Gastrocnemius medialis (tissue), 4 donors: ENCODE results near the gene PDE6A. TPM values are rescaled to one million over a fixed set of nuclear protein-coding genes. Genes with fewer than 3 reads are reported as not detected.

ENCODE experiments used
- ATAC-seq, 2 donors: fragments of 150-250 bp; one replicate each; pipeline ENCODE4 v1.9.1; 2016
- DNase-seq, 2 donors: peaks; one replicate each; pipeline ENCODE4 v3.0.0-alpha.2; 2019
- H3K27ac ChIP-seq, 4 donors: fragments of 200-600 bp; sonication (generic); 1 replicate in 1 of 4; 2 replicates in 3 of 4; pipeline ENCODE4 v1.5.1; 2016 to 2018; ENCODE audit warnings: mild to moderate bottlenecking in 2 of 4, moderate library complexity in 1 of 4
- H3K27me3 ChIP-seq, 3 donors: fragments of 200-600 bp; sonication (generic) in 2 of 3; 1 replicate in 1 of 3; 2 replicates in 2 of 3; pipeline versions ENCODE4 v1.5.1 to v1.6.0; 2016 to 2019; ENCODE audit warnings: mild to moderate bottlenecking in 1 of 3, moderate library complexity in 1 of 3
- H3K36me3 ChIP-seq, 2 donors: fragments of 200-600 bp; sonication (generic) in 1 of 2; one replicate each; pipeline ENCODE4 v1.5.1; 2017 to 2018
- H3K4me1 ChIP-seq, 2 donors: fragments of 200-600 bp; sonication (generic) in 1 of 2; one replicate each; pipeline ENCODE4 v1.5.1; 2016 to 2017; ENCODE audit warnings: mild to moderate bottlenecking in 2 of 2
- H3K4me3 ChIP-seq, 4 donors: fragments of 200-600 bp; sonication (generic) in 3 of 4; 1 replicate in 1 of 4; 2 replicates in 3 of 4; pipeline ENCODE4 v1.5.1; 2016 to 2019; ENCODE audit warnings: mild to moderate bottlenecking in 2 of 4
- H3K9me3 ChIP-seq, 3 donors: fragments of 200-600 bp; sonication (generic) in 2 of 3; 1 replicate in 1 of 3; 2 replicates in 2 of 3; pipeline ENCODE4 v1.5.1; 2016 to 2019
- CTCF ChIP-seq, 5 experiments: fragments of 450-650 bp in 3 of 5; fragments of 200-600 bp in 2 of 5; sonication (generic) in 2 of 5; IDR thresholded peaks in 4 of 5; conservative IDR thresholded peaks in 1 of 5; 1 replicate in 4 of 5; 2 replicates in 1 of 5; pipeline ENCODE4 v1.5.1; 2016 to 2019; ENCODE audit warnings: antibody characterized with exemption in 5 of 5, mild to moderate bottlenecking in 3 of 5, moderate library complexity in 3 of 5
- POLR2A ChIP-seq, 2 donors: fragments of 450-650 bp; IDR thresholded peaks; one replicate each; pipeline ENCODE4 v1.6.1; 2017; ENCODE audit warnings: antibody characterized with exemption in 2 of 2, mild to moderate bottlenecking in 2 of 2, moderate library complexity in 2 of 2
- in situ Hi-C, 4 donors: fragments of 200-750 bp; cut with MboI; loops; one replicate each; pipeline versions ENCODE4 v1.15.0 to v1.8.0; 2017; ENCODE audit warnings: low sequenced_read_pairs in 4 of 4
- intact Hi-C: fragments of 100-400 bp; cut with DNase I; formaldehyde crosslinking; loops from one replicate; pipeline ENCODE4 v1.15.1; 2023; ENCODE audit warnings: low total_unique reads
- total RNA-seq, 4 donors: library from RNA; depleted of rRNA; stranded (reverse); fragments of >200 nt; gene quantifications; one replicate each; pipeline versions ENCODE4 v1.1.0 to v1.2.3, GENCODE V29; 2016

PDE6A gene
- total RNA-seq, 4 donors from 2014 or later, result not detected

- TF ChIP-seq CTCF (IDR thresholded peaks at IDR 0.05 in 4 of 5, conservative IDR thresholded peaks at IDR 0.05 in 1 of 5) (no peak), POLR2A (IDR thresholded peaks at IDR 0.05) (no peak)
- peak overlapping the region in 1 of 4 donors; percentile 26 for H3K27ac ChIP-seq
- ATAC-seq (no peak), DNase-seq (no peak)
- intact Hi-C loops (no loop called here), in situ Hi-C loops (loop anchor here in 1 of 4 donors (10.0 kb wide), 1 partner anchor 82 kb away; the partner anchor contains the start of gene PPARGC1B)
- H3K4me1 ChIP-seq, result peaks cover 28 to 33% of the 10 kb centered on the region in 2 donors
- no peak overlapping the region for H3K4me3 ChIP-seq
- peaks cover 0 to 7% of the 10 kb centered on the region in 2 donors for H3K36me3 ChIP-seq
- no peaks in the 10 kb centered on the region for H3K9me3 ChIP-seq
- no peaks in the 10 kb centered on the region for H3K27me3 ChIP-seq
Measured at GRCh38 chr5:149816661-149817060, 127.9 kb downstream of the PDE6A start.

- no peaks in the 10 kb centered on the region for H3K36me3 ChIP-seq
- no peaks in the 10 kb centered on the region for H3K27me3 ChIP-seq
- in situ Hi-C loops (loop anchor here in 1 of 4 donors (10.0 kb wide), 1 partner anchor 77 kb away; the partner anchor contains the start of gene PPARGC1B), intact Hi-C loops (no loop called here)
- no peak overlapping the region for H3K4me3 ChIP-seq
- ATAC-seq (no peak), DNase-seq (no peak)
- H3K9me3 ChIP-seq, result no peaks in the 10 kb centered on the region
- peak overlapping the region; percentile 79 to 98 (median 96) for H3K27ac ChIP-seq
- TF ChIP-seq CTCF (IDR thresholded peaks at IDR 0.05 in 4 of 5, conservative IDR thresholded peaks at IDR 0.05 in 1 of 5) (no peak), POLR2A (IDR thresholded peaks at IDR 0.05) (no peak)
- peaks cover 67 to 69% of the 10 kb centered on the region in 2 donors for H3K4me1 ChIP-seq
Measured at GRCh38 chr5:149811453-149811852, 133.1 kb downstream of the PDE6A start.

- in situ Hi-C loops, result loop anchor here in 1 of 4 donors (10.0 kb wide), 1 partner anchor 76 kb away; the partner anchor contains the start of gene PPARGC1B
- Histone ChIP-seq H3K27ac (peak overlapping the region; percentile 79 to 98 (median 96)), H3K4me1 (peaks cover 73 to 75% of the 10 kb centered on the region in 2 donors), H3K9me3 (no peaks in the 10 kb centered on the region), H3K27me3 (no peaks in the 10 kb centered on the region), H3K36me3 (no peaks in the 10 kb centered on the region), H3K4me3 (no peak overlapping the region)
- ATAC-seq (no peak), DNase-seq (no peak)
- TF ChIP-seq POLR2A (IDR thresholded peaks at IDR 0.05) (no peak), CTCF (IDR thresholded peaks at IDR 0.05 in 4 of 5, conservative IDR thresholded peaks at IDR 0.05 in 1 of 5) (no peak)
- intact Hi-C loops, result no loop called here
Measured at GRCh38 chr5:149810856-149811255, 133.7 kb downstream of the PDE6A start.

- Histone ChIP-seq H3K36me3 (no peaks in the 10 kb centered on the region), H3K27ac (peak overlapping the region; percentile 79 to 98 (median 96)), H3K4me1 (peaks cover 79 to 80% of the 10 kb centered on the region in 2 donors), H3K4me3 (no peak overlapping the region), H3K9me3 (no peaks in the 10 kb centered on the region), H3K27me3 (no peaks in the 10 kb centered on the region)
- in situ Hi-C loops (loop anchor here in 1 of 4 donors (10.0 kb wide), 1 partner anchor 75 kb away; the partner anchor contains the start of gene PPARGC1B), intact Hi-C loops (loop anchor here (10.0 kb wide), 1 partner anchor 825 kb away; no protein-coding TSS in a partner anchor)
- TF ChIP-seq POLR2A (IDR thresholded peaks at IDR 0.05), result no peak
- TF ChIP-seq CTCF (IDR thresholded peaks at IDR 0.05 in 4 of 5, conservative IDR thresholded peaks at IDR 0.05 in 1 of 5), result no peak
- DNase-seq (no peak), ATAC-seq (no peak)
Measured at GRCh38 chr5:149809931-149810691, 134.5 kb downstream of the PDE6A start.
